ENCODE measurements around the gene ERGIC3.

ERGIC3 gene

DNA sequence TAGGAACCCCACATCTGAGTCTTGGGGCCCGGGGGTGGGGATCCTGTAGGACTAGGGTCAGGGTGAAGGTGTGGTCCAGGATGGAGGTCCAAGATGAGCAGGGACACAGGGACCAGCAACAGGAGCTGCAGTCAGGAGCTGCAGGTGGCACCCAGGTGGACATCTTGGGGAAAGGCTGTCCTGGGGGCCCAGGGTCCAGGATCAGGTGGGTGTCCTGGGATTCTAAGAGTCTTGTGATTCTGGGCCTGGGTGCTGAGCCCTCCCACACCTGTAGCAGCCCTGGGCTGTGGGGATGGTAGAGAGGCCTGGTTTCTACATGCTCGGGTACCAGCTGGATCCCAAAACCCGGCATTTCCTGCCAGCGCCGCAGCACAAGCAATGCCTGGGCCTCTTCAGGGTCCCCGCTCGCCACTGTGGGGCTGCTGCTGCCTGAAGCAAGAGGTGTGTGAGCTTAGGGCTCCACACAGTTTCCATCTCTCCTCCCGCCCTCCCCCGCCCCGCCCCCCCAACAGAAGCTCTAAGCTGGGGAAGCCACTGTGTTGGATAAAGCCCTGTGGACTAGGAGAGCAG lies 20.7 kb downstream of the ERGIC3 start:
- DNase-seq = no peak

DNA sequence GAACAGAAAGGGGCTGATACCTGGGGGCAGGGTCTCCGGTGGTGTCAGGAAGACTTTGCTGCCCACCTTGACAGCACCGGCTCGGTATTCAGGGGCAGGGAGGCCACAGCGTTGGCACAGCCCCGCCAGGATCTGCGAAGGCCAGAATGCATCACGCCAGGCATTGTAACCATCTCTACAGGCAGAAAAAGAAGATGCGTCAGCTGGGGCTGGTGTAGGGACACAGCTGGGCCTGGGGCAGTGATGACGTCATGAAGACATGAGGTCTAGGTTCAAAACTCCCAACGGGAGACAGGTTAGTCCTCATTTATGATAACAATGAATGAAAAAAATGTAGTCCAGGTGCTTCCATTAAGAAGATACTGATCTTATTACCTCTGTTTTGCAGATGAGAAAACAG lies 22.0 kb downstream of the ERGIC3 start:
- DNase-seq = peak; percentile 25

DNA sequence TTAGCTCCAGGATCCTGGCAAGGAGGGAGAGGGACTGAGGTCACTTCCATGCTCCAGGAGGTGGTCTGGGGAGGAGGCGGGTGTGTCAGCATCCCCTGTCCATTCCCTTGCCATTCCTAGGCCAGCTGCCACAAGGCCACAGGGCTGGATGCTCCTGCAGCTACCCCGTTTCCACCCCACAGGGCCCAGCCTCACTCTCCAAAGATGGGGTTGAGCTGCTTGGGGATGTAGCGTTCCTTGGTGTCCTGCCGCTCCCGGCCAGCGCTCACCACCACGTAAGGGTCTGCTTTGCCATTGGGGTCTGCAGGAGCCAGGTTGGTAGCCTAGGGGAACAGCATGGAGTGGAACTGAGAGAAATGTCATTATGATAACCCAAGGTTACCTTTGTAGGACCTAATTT lies 23.0 kb downstream of the ERGIC3 start:
- DNase-seq = no peak

DNA sequence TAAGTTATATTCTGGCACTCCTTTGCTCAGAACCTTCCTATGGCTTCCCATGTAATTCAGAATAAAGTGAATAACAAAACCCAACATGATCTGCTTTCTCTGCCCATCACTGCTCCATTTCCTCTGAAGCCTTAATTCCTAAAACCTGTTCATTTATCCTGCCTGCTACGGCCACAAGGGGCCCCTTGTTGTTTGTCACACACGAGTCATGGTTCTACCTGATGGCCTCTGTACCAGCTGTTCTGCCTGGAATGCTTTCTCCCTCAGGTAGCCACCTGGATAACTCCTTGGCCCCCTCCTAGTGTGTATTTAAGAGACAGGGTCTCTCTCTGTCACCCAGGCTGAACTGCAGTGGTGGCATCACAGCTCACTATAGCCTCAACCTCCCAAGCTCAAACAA lies 26.8 kb downstream of the ERGIC3 start:
- DNase-seq = peak; percentile 62

DNA sequence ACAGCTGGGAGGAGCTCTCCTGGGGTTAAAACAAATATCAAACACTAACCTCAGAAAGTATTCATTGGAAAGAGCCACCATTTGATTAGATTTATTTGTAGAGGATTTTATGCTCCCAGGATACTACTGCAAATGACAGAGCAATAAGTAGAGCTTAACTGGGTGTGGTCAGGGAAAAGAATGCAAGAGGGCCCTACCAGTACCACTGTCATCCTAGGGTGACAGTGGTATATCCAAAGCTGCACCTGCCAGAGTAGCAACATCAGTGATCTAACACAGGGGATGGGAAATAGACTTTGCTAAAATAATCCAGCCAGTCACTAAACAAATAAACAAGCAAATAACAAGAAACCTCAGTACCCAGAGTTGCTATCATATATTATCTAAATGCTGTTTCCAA lies 29.7 kb downstream of the ERGIC3 start:
- DNase-seq = peak; percentile 19

DNA sequence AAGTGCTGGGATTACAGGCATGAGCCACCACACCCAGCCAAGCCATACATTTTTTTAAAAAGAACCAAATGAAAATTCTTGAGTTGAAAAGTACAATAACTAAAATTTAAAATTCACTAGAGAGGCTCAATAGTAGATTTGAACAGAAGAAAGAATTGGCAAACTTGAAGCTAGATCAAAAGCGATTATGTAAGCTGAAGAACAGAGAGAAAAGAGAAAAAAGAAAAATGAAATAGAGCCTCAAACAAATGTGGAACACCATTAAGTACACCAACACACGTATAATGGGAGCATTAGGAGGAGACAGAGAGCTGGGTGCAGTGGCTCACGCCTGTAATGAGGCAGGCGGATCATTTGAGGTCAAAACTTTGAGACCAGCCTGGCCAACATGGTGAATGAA lies 31.0 kb downstream of the ERGIC3 start:
- no peak for DNase-seq

DNA sequence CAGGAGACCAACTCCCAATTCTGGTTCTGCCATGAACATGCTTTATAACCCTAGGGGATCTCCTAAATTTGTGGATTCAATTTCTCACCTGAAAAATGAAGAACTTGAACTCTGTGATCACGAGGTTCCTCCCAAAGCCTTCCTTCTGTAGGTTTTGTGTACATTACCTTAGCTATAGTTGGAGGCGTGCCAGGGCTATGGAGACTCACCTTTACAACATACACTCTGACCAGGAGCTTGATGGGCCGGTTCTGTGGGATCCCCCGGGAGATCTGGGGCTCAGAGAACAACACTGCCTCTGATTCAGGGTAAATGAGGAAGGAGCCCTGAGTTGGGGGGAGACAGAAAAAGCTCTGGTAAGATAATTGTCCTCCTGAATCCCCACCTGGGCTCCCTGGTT lies 34.1 kb downstream of the ERGIC3 start:
- DNase-seq = peak; percentile 70

DNA sequence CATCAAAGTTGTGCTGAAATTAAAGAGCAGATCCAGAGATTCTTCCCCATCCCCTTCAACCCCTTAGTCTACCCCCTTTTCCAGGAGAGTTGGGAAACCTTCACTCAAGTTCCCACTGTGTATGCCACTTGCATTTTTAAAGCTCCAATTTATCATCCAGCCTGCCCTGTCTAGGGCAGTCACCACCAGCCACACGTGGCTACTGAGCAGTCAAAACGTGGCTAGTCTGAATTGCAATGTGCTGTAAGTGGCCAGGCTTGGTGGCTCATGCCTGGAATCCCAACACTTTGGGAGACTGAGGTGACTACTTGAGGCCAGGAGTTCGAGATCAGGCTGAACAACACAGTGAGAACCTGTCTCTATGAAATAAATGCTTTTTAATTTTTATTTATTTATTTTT lies 34.9 kb downstream of the ERGIC3 start:
- DNase-seq = no peak

DNA sequence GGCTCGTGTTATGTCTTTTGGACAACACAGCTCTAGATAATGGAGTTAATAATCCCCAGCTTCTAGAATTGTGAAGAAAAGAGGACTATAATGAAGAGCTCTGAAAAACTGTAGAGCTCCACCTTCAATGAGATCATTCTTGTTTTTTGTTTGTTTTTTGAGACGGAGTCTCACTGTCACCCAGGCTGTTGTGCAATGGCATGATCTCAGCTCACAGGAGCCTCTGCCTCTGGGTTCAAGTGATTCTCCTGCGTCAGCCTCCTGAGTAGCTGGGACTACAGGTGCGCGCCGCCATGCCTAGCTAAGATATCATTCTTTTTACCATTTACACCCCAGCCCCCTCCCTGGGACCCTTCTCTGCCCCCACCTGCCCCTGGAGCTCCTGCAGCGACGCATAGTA lies 36.6 kb downstream of the ERGIC3 start:
- DNase-seq = no peak

DNA sequence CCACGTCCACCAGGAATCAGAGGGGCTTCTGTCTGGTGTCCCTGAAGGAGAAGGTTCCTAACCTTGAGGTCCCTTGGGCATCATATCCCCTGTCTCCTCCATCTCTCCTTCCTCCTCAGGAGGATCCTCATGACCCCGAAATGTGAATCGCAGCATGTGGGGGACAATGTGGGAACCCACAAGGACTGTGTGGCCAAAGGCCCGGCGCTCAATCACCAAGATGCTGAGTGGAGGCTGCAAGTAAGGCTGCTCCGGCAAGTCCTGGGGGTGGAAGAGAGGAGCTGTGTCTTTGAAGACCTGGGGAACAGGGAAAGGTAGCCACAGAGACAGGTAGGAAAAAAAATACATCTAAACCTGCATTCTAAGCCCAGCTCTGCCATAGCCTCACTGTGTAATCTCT lies 37.3 kb downstream of the ERGIC3 start:
- DNase-seq = no peak

DNA sequence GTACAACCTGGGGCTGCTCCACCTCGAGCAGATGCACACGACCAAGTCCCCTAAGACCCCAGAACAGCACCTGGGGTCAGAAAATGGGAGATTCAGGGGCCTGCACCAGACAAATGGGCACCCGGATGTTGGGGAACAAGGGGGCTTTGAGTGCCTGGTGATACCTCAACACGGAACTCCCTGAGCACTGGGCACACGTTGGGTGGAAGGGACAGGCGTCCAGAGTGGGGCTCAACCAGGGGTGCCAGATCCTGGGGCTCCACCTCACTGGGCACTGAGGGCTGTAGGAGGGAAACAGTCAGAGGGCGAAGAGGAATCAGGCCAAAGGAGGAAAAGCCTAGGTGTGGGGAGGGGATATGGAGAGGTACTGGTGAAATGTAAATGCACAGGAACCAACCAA lies 40.3 kb downstream of the ERGIC3 start:
- DNase-seq = no peak

DNA sequence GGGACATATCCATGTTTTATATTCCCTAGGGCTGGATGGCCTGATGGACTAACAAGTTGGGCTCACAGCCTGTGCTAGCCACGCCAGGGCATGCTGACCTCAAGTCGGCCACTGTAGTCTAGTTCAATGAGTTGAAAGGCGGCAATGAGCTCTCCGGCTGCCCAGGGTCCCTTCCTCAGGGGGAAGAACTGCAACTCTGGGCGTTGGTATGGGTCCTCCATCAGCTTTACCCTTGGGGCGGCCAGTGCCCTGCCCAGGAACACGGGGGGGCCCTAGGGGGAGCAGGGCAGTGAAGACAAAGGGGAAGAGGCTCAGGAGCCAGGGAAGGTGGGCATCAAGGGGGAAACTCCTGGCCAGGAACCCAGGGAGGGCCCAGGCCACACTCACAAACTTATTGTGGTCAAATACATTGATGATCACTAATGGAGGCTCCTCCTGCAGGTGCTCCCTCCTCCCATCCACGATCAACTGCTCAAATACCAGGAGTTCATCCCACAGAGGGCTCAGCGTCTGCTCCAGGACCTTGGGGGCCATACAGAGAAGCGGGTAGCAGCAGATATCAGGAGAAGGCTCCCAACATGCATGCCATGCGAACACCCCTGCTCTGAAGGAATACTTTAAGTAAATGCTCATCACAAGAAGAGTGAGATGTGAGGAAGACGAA lies 41.0 kb downstream of the ERGIC3 start:
- DNase-seq = no peak

DNA sequence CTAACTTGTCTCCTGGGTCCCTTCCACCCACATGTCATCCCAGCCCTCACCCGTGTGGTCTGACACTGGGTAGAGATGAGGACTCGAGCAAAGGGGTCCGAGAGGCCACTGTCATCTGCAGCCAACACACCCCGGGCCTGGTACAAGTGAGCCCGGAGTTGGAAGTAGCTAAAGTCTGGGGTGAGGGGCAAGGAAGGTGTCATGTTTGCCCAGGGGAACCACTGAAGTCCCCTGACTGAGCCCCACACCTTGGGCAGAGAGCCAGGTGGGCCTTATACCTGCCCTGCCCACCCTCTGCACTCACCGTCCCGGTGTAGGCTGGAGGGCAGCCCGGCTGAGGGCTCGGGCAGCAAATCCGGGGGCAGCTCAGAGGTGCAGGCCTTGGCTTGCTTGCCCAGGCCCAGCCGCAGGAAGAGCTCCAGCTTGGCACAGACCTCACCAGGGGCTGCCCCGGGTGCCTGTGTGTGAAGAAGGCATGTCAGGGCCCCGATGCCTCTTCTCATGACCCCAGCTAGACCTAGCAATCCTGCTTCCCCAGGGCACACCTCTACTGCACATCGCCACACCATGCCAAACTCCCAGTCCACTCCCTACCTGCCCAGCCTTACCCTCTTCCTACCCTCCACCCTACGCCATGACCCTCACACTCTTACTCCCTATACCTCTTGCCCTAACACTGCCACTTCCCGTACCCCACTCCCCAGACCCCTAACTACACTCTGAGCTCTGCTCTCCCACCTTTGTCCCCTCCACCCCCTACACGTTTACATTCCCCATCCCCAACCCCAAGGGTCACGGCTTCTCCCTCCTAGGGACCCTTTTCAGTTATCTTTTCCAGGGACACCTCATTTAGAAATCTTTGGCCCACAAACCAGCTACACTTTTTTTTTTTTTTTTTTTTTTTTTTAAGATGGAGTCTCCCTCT lies 42.0 kb downstream of the ERGIC3 start:
- DNase-seq = no peak

DNA sequence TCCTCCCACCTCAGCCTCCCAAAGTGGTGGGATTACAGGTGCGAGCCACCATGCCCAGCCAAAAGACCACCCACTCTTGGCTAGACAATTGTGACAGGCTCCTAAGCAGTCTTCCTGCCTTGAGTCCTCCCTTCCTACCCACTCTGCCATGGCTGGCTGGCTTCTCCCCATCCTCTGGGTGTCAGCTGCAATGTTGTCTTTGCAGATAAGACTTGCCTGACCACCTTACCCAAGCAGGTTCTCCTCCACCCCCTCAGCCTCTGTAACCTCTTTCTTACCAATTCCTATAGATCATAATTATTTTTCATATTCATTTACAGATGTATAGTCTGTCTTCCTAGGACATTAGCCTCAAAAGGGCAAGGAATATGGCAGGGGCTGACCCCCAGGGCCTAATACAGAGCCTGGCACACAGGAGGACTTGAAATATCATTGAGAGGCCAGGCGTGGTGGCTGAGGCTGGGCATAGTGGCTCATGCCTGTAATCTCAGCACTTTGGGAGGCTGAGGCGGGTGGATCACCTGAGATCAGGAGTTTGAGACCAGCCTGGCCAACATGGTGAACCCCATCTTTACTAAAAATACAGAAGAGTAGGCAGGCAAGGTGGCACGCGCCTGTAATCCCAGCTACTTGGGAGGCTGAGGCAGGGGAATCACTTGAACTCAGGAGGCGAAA lies 45.0 kb downstream of the ERGIC3 start:
- no peak for DNase-seq

DNA sequence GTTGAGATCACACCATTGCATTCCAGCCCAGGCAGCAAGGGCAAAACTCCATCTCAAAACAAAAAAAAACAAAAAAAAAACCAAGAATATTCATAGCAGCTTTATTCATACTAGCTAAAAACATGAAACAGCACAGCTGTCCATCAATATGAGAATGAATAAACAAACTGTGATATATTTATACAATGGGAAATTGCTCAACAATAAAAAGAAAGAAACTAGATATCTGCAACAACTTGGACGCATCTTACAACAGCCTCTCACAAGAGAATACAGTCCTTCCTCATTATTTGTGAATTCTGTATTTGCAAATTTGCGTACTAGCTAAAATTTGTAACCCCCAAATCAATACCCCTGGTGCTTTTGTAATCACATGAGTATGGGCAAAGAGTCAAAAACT lies 45.6 kb downstream of the ERGIC3 start:
- no peak for DNase-seq

DNA sequence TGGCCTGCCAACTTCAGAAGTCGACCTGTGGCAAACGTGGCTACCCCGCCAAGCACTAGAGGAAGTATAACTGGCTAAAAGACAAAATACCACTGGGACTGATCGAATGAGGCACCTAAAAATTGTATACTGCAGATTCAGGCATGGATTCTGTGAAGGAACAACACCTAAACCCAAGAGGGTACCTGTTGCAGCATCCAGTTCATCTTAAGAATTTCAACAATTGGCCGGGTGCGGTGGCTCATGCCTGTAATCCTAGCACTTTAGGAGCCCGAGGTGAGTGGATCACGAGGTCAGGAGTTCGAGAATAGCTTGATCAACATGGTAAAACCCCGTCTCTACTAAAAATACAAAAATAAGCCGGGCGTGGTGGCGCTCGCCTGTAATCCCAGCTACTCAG lies 46.5 kb downstream of the ERGIC3 start:
- no peak for DNase-seq

DNA sequence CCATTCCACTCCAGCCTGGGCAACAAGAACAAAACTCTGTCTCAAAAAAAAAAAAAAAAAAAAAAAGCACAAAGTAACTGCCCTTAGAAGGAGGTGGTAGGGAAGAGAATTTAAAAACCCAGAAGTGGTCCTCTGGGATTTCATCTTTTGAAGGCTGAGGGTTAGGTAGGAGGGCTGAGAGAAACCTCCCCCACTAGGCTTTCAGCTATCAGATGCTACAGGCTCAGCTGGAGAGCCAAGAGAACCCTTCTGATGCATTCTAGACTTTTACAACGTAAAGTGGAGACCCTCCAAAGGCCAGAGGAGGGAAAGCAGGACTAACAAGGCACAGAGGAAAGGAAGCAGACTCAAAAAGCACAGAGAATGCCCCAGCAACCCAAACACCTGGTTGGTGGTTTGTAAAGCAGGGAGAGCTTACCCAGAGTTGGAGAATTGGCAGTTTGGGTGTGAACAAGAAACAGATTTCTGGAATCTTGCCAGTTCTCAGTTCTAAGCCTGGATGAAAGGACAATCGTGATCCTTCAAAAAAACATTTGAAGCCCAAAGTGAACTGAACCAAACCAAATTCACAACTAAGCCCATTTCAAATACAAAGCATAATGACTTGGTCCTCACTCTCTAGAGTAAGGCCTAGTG lies 50.6 kb downstream of the ERGIC3 start:
- DNase-seq = peak; percentile 51

DNA sequence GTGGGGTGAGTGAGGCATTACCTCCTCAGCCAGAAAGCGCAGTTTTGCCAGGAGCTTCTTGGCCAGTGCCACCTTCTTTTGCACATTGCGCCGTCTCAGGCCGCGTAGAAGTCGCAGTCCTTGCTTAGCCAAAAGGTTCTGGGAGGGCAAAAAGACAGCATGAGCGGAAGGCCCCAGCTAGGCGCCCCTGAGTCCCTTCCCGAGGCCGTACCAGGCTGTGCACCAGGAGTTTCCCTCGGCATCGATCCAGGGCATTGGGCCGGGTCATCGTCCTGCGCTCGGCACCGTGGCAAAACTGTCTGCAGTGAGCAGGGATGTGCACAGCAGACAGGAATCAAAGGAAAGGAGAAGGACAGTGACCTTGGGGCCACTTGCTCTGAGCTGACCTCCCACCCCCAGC lies 53.6 kb downstream of the ERGIC3 start:
- no peak for DNase-seq

DNA sequence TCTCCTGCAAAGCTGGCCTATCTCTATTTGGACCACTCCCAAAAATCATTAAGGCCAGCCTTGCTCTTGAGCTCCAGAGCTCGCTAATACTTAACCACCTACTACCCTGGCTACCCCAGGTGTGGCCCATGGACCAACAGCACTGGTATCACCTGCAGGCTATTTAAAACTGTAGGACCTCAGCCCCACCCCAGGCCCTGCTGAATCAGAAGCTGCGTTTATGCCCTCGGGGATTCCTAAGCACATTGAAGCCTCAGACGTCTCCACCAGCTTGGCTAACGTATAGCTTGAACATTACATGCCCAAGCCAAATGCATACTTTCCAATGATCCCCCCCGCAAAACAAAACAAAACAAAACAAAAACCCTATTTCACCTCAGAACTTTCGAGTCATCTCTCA lies 54.0 kb downstream of the ERGIC3 start:
- DNase-seq = peak; percentile 60

DNA sequence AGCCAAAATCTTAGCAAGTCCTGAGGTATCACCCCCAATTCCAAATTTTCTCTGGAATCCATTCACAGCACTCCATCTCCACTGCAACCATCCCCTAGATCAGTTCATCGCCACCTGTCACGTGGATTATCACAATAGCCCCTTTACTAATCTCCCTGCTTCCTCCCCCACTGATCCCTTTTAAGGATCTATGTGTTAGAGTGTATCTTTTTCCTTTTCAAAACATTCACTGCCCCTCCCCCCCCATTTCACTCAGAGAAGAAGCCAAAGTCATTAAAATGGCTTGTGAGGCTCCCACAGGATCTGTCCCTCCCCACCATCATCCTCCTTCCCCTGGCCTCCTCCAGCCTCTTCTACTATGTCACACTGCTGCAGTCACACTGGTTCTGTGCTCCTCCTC lies 55.3 kb downstream of the ERGIC3 start:
- DNase-seq = no peak

DNA sequence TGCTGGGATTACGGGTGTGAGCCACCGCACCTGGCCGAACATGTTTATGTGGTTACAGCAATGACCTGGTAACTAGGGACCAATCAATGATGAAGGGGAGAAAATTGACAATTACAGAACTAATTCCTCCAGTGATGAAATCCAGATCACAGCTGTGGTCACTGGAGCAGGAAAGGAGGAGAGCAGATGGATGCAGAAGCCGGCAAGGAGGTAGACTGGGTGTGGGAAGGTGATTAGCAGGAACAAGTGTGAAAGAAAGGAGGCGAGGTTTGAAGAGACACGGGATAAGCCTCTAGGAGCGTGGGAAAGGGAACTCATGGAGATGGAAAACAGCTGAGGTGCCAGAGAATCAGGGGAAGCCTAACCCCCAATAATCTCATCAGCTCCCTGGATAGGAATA lies 56.6 kb downstream of the ERGIC3 start:
- DNase-seq = no peak

DNA sequence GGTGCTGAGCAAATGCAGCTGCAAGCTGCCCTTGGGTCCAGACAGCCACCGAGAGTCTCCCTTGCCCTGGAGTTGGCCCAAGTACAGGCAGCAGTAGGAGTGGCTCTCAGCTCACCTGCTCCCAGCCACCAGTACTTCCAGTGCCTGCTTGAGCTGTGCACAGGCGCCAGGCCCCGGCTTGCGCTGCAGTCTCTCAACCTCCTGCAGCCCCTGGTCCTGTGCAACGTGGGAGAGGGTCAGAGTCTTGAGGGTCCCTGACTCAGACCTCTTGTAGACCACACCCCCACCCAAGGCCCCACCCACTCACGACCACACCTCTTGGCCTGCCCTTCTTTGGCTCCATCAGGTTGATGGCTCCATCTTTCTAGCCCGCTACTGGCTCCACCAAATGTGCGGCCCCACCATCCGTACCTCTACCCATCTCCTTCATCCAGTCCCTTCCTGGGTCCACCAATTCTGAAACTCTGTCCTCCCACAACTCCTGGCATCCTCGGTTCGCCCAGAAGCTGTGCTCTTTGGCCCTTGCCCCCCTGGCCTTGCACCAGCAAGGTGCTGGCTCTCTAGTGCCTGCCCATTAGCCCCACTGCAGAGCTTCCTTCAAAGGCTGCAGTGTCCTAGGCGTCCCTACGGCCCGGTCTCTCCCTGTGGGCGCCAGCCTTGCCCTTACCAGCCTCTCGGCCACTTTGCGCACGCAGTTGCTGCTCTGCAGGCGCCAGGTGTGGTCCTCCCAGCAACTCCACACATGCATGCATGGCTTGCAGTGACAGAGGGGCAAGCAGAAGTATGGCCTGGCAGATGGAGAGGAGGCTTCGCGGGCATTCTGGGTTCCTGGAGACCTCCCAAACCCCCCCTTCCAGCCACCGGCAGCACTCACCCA lies 57.3 kb downstream of the ERGIC3 start:
- DNase-seq = peak; percentile 30
